Measurements from ENCODE around the gene TM9SF3.

DNA sequence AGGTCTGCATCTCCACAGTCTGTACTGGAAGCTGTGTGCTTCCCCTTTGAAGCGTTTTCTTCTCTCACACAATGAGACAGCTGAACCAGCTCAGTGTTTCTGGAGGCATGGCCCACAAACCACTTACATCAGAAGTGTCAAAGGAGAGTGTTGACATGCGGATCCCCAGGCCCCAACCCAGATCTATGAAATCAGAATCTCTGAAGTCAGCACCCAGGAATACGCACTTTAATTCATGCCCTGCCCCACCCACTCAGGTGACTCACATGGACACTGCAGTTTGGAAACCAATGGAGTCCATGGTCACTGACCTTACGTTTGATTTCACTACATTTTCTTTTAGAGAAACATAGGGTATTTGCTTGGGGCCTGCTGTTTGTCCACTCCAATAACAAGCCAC, 92.1 kb downstream of the TM9SF3 start:
- TF ChIP-seq, protein P1, sequence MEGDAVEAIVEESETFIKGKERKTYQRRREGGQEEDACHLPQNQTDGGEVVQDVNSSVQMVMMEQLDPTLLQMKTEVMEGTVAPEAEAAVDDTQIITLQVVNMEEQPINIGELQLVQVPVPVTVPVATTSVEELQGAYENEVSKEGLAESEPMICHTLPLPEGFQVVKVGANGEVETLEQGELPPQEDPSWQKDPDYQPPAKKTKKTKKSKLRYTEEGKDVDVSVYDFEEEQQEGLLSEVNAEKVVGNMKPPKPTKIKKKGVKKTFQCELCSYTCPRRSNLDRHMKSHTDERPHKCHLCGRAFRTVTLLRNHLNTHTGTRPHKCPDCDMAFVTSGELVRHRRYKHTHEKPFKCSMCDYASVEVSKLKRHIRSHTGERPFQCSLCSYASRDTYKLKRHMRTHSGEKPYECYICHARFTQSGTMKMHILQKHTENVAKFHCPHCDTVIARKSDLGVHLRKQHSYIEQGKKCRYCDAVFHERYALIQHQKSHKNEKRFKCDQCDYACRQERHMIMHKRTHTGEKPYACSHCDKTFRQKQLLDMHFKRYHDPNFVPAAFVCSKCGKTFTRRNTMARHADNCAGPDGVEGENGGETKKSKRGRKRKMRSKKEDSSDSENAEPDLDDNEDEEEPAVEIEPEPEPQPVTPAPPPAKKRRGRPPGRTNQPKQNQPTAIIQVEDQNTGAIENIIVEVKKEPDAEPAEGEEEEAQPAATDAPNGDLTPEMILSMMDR (IDR thresholded peaks at IDR 0.05; ENCODE audit: low read depth, low read length, poor library complexity, severe bottlenecking) = no peak
- TF ChIP-seq EZH2phosphoT487 (IDR thresholded peaks at IDR 0.05; ENCODE audit: borderline replicate concordance, low read length) = no peak
